GM12878 (cell line): ENCODE measurements around the gene VTA1. TPM values are rescaled to one million over a fixed set of nuclear protein-coding genes. Genes with fewer than 3 reads are reported as not detected.

Experiments
- ATAC-seq: fragments of 200-7000 bp; cut with Tn5 transposase; 3 replicates; pipeline ENCODE4 v1.9.1; 2020; ENCODE audit warnings: mild to moderate bottlenecking, moderate library complexity
- BruUV-seq: library from RNA; stranded (reverse); fragments of 400-500 nt; replicated peaks from 2 replicates; lab custom pipeline; 2021; lab: Mats Ljungman, UMichigan
- CTCF ChIA-PET: fragments of 300-600 bp; sonication (Branson Sonifier 250); formaldehyde crosslinking; extraction: SDS; loops from one replicate; lab custom pipeline; 2021; ENCODE audit warnings: inconsistent platforms; lab: Yijun Ruan, JAX
- POLR2A ChIA-PET: fragments of 350-600 bp; formaldehyde crosslinking; extraction: SDS; loops from one replicate; lab custom pipeline; 2021; ENCODE audit warnings: inconsistent platforms; lab: Charles Lee
- RAD21 ChIA-PET: fragments of 300-600 bp; sonication (Branson Sonifier 250); formaldehyde crosslinking; loops from one replicate; lab custom pipeline; 2023; ENCODE audit warnings: antibody characterized with exemption; ENCODE audit not compliant: unreplicated experiment; lab: Charles Lee
- SMC1A ChIA-PET: fragments of 300-600 bp; sonication (Branson Sonifier 250); formaldehyde crosslinking; loops from one replicate; lab custom pipeline; 2023; ENCODE audit not compliant: unreplicated experiment, uncharacterized antibody; lab: Charles Lee
- DNase-seq: peaks from one replicate; pipeline ENCODE4 v3.0.0-alpha.2; 2011; ENCODE audit warnings: low read depth, low spot score
- FAIRE-seq: peaks from 3 replicates; lab custom pipeline; 2011; peaks lifted over from hg19 to GRCh38; lab: Jason Lieb, UNC
- H2AFZ ChIP-seq: 2 replicates; pipeline ENCODE4 v1.6.0; 2011; ENCODE audit warnings: low read depth, low read length, control low read depth; ENCODE audit not compliant: control insufficient read depth
- H3K27ac ChIP-seq: 2 replicates; pipeline ENCODE4 v1.5.1; 2011; ENCODE audit warnings: control low read depth; ENCODE audit not compliant: control insufficient read depth, insufficient read depth
- H3K27me3 ChIP-seq, 2 experiments: replicated peaks in 1 of 2; 2 replicates each; pipeline versions ENCODE4 v1.6.0 to v1.6.1; 2011; ENCODE audit warnings: low read length in 1 of 2; ENCODE audit not compliant: control insufficient read depth in 2 of 2, insufficient read depth in 2 of 2
- H3K36me3 ChIP-seq, 2 experiments: 2 replicates each; pipeline ENCODE4 v1.5.1; 2011; ENCODE audit warnings: low read length in 1 of 2; ENCODE audit not compliant: control insufficient read depth in 2 of 2, insufficient read depth in 2 of 2
- H3K4me1 ChIP-seq: 2 replicates; pipeline ENCODE4 v1.6.1; 2011; ENCODE audit warnings: mild to moderate bottlenecking, low read length, moderate library complexity, mixed read lengths; ENCODE audit not compliant: control insufficient read depth, insufficient read depth
- H3K4me2 ChIP-seq: 2 replicates; pipeline ENCODE4 v1.6.0; 2011; ENCODE audit warnings: control low read depth; ENCODE audit not compliant: control insufficient read depth, insufficient read depth
- H3K4me3 ChIP-seq: fragments of 200-600 bp; sonication (generic); 2 replicates; pipeline ENCODE4 v1.5.1; 2016
- H3K79me2 ChIP-seq: 2 replicates; pipeline ENCODE4 v1.6.0; 2011; ENCODE audit warnings: low read length; ENCODE audit not compliant: control insufficient read depth, insufficient read depth
- H3K9ac ChIP-seq: 2 replicates; pipeline ENCODE4 v1.8.0; 2011; ENCODE audit warnings: low read length, control low read depth, mixed read lengths; ENCODE audit not compliant: control insufficient read depth, insufficient read depth
- H3K9me3 ChIP-seq: replicated peaks from 3 replicates; pipeline ENCODE4 v1.5.1; 2011; ENCODE audit warnings: mild to moderate bottlenecking, low read length; ENCODE audit not compliant: control insufficient read depth, insufficient read depth
- H4K20me1 ChIP-seq: 2 replicates; pipeline ENCODE4 v1.6.0; 2011; ENCODE audit not compliant: control insufficient read depth, insufficient read depth
- EED ChIP-seq: sonication (generic); IDR thresholded peaks from 2 replicates; pipeline ENCODE4 v1.6.1; 2016; ENCODE audit warnings: antibody characterized with exemption, low read depth
- ESRRA ChIP-seq: IDR thresholded peaks from 2 replicates; pipeline ENCODE4 v1.6.1; 2012; ENCODE audit warnings: mild to moderate bottlenecking, low read length, improper control_type of control experiment
- EZH2 ChIP-seq: IDR thresholded peaks from 2 replicates; pipeline ENCODE4 v1.6.1; 2012; ENCODE audit warnings: low read depth, mild to moderate bottlenecking, control low read depth, inconsistent platforms, low read length, borderline replicate concordance; ENCODE audit not compliant: control insufficient read depth
- IKZF2 ChIP-seq, 2 experiments: fragments of 450-650 bp; IDR thresholded peaks; 2 replicates each; pipeline ENCODE4 v1.6.1; 2017; ENCODE audit warnings: mild to moderate bottlenecking in 2 of 2, moderate library complexity in 2 of 2
- MTA2 ChIP-seq: fragments of 450-650 bp; IDR thresholded peaks from 2 replicates; pipeline ENCODE4 v1.6.1; 2016; ENCODE audit warnings: low read depth, mild to moderate bottlenecking, moderate library complexity
- MXI1 ChIP-seq: fragments of 150-350 bp; IDR thresholded peaks from 2 replicates; pipeline ENCODE4 v1.6.1; 2011; ENCODE audit warnings: low read depth, mild to moderate bottlenecking, inconsistent platforms, low read length, improper control_type of control experiment
- NKRF ChIP-seq: fragments of 450-650 bp; conservative IDR thresholded peaks from 2 replicates; pipeline ENCODE4 v1.6.1; 2017; ENCODE audit warnings: mild to moderate bottlenecking, moderate library complexity
- RBBP5 ChIP-seq: fragments of 200-600 bp; sonication (generic); conservative IDR thresholded peaks from 2 replicates; pipeline ENCODE4 v1.6.1; 2016
- RCOR1 ChIP-seq: conservative IDR thresholded peaks from 2 replicates; pipeline ENCODE4 v1.6.1; 2012; ENCODE audit warnings: low read depth, low read length, improper control_type of control experiment
- SMAD1 ChIP-seq: fragments of 450-650 bp; IDR thresholded peaks from 2 replicates; pipeline ENCODE4 v1.6.1; 2018; ENCODE audit warnings: mild to moderate bottlenecking, low read depth; ENCODE audit not compliant: partially characterized antibody
- SMAD5 ChIP-seq: IDR thresholded peaks from 2 replicates; pipeline ENCODE4 v1.6.1; 2016; ENCODE audit warnings: antibody characterized with exemption, low read depth
- TCF12 ChIP-seq: IDR thresholded peaks from 2 replicates; pipeline ENCODE4 v1.6.1; 2011; ENCODE audit warnings: low read depth, mild to moderate bottlenecking, low read length
- WRNIP1 ChIP-seq: IDR thresholded peaks from 2 replicates; pipeline ENCODE4 v1.6.1; 2011; ENCODE audit warnings: low read depth, low read length, improper control_type of control experiment, borderline replicate concordance
- WGBS: methylation state at CpG from one replicate; pipeline ENCODE4 v1.1.6; 2016; ENCODE audit warnings: low lambda C conversion rate; ENCODE audit not compliant: insufficient replicate concordance, insufficient coverage; ENCODE audit errors: missing lambda C conversion rate; 5-methylcytosine and 5-hydroxymethylcytosine counted together
- in situ Hi-C: fragments of 300-500 bp; cut with MboI; formaldehyde crosslinking; loops from 9 replicates; pipeline ENCODE4 v1.14.3; 2018; ENCODE audit warnings: mixed read lengths
- intact Hi-C: fragments of 100-400 bp; cut with micrococcal nuclease; formaldehyde crosslinking; loops from one replicate; pipeline ENCODE4 v1.14.2; 2022; ENCODE audit not compliant: unreplicated experiment
- polyA plus RNA-seq, 11 experiments: library from polyadenylated mRNA; depleted of rRNA in 4 of 11; unstranded in 6 of 11; stranded (reverse) in 5 of 11; fragments of >200 nt; fragmentation: Nextera tagmentation in 4 of 11; fragmentation: Illumina TruSeq in 1 of 11; extraction: Ambion mirVana in 4 of 11; extraction: Trizol in 1 of 11; gene quantifications; 1 replicate in 1 of 11; 2 replicates in 10 of 11; pipeline versions ENCODE4 v1.2.1 to v1.2.3, GENCODE V29; 2011 to 2016; ENCODE audit warnings: inconsistent platforms in 2 of 11, missing spikeins in 2 of 11, low read depth in 1 of 11
- total RNA-seq, 4 experiments: library from RNA; depleted of rRNA in 3 of 4; stranded (reverse); fragments of >200 nt in 3 of 4; fragmentation: Illumina TruSeq in 1 of 4; extraction: Trizol in 1 of 4; gene quantifications; 2 replicates each; pipeline versions ENCODE4 v1.2.1 to v1.2.3, GENCODE V29; 2013 to 2021

The VTA1 gene
- total and polyA plus RNA-seq, 10 of the 15 experiments (the other 5 are each of a cell fraction or from before 2014, with no cell fraction given), result 48.3 to 126 (median 90.7) TPM

GRCh38 chr6:142271476-142271875 is 124.4 kb downstream of the VTA1 start:
- H3K79me2 ChIP-seq, result no peaks in the 10 kb centered on the region
- no peak overlapping the region for H2AFZ ChIP-seq
- H3K9me3 ChIP-seq, result no peaks in the 10 kb centered on the region
- RAD21 ChIA-PET, result no interaction called here
- no peaks in the 10 kb centered on the region for H4K20me1 ChIP-seq
- no peaks in the 10 kb centered on the region for H3K36me3 ChIP-seq
- SMC1A ChIA-PET, result interaction anchor here (1.2 kb wide), 1 partner anchor 11 kb away, joined by 3 read pairs; no protein-coding TSS in a partner anchor
- BruUV-seq, result no TSS peak
- ATAC-seq (no peak), DNase-seq (no peak), FAIRE-seq (no peak)
- TF ChIP-seq MXI1 (no peak), IKZF2 (IDR thresholded peaks at IDR 0.05) (no peak), TCF12 (no peak), RBBP5 (no peak), ESRRA (no peak), SMAD5 (no peak), NKRF (no peak), MTA2 (no peak), EZH2 (no peak), RCOR1 (no peak), EED (no peak), WRNIP1 (no peak), SMAD1 (no peak)
- no peak overlapping the region for H3K4me3 ChIP-seq
- H3K4me2 ChIP-seq, result no peak overlapping the region
- POLR2A ChIA-PET, result no interaction called here
- H3K4me1 ChIP-seq, result no peaks in the 10 kb centered on the region
- no peaks in the 10 kb centered on the region for H3K27me3 ChIP-seq
- intact Hi-C loops, result no loop called here
- CTCF ChIA-PET, result no interaction called here
- no peak overlapping the region for H3K27ac ChIP-seq
- no peak overlapping the region for H3K9ac ChIP-seq
- in situ Hi-C loops, result no loop called here
- WGBS, result 26% methylated on average over 1 of the region's 1 CpG

Other genes starting within 250 kb of the VTA1 start
- gene GJE1, start 14.3 kb upstream of the VTA1 start, total RNA-seq (2014; rRNA removed), result not detected in 2 replicates
- not detected in 2 replicates for gene GJE1, start 14.3 kb upstream of the VTA1 start, total RNA-seq (2014; rRNA removed; fragmentation: Illumina TruSeq; extraction: Trizol)
- not detected in 2 replicates for gene GJE1, start 14.3 kb upstream of the VTA1 start, total RNA-seq (2021)
- gene GJE1, start 14.3 kb upstream of the VTA1 start, polyA plus RNA-seq (2011; rRNA removed), result not detected in 2 replicates
- not detected in 2 replicates for gene GJE1, start 14.3 kb upstream of the VTA1 start, polyA plus RNA-seq (2014; fragmentation: Illumina TruSeq; extraction: Trizol)
- gene GJE1, start 14.3 kb upstream of the VTA1 start, polyA plus RNA-seq (2014; fragmentation: Nextera tagmentation; extraction: Ambion mirVana), result not detected
- not detected in 2 replicates for gene GJE1, start 14.3 kb upstream of the VTA1 start, polyA plus RNA-seq (2014; rRNA removed)
- not detected for gene GJE1, start 14.3 kb upstream of the VTA1 start, polyA plus RNA-seq (2016; fragmentation: Nextera tagmentation; extraction: Ambion mirVana)
- not detected in 2 replicates for gene NMBR, start 141 bp upstream of the VTA1 start, total RNA-seq (2014; rRNA removed)
- not detected in 2 replicates for gene NMBR, start 141 bp upstream of the VTA1 start, total RNA-seq (2014; rRNA removed; fragmentation: Illumina TruSeq; extraction: Trizol)
- gene NMBR, start 141 bp upstream of the VTA1 start, total RNA-seq (2021), result not detected in 2 replicates
- gene NMBR, start 141 bp upstream of the VTA1 start, polyA plus RNA-seq (2011; rRNA removed), result not detected in 2 replicates
- gene NMBR, start 141 bp upstream of the VTA1 start, polyA plus RNA-seq (2014; fragmentation: Illumina TruSeq; extraction: Trizol), result not detected in 2 replicates
- gene NMBR, start 141 bp upstream of the VTA1 start, polyA plus RNA-seq (2014; fragmentation: Nextera tagmentation; extraction: Ambion mirVana), result not detected
- gene NMBR, start 141 bp upstream of the VTA1 start, polyA plus RNA-seq (2014; rRNA removed), result 0.16 TPM in 1 of 2 replicates, not detected in the other
- gene NMBR, start 141 bp upstream of the VTA1 start, polyA plus RNA-seq (2016; fragmentation: Nextera tagmentation; extraction: Ambion mirVana), result not detected
- not detected in 2 replicates for gene ADGRG6, start 154.7 kb downstream of the VTA1 start, total RNA-seq (2014; rRNA removed)
- not detected in 2 replicates for gene ADGRG6, start 154.7 kb downstream of the VTA1 start, total RNA-seq (2014; rRNA removed; fragmentation: Illumina TruSeq; extraction: Trizol)
- 0.13 and 0.29 TPM in 2 replicates for gene ADGRG6, start 154.7 kb downstream of the VTA1 start, total RNA-seq (2021)
- gene ADGRG6, start 154.7 kb downstream of the VTA1 start, polyA plus RNA-seq (2011; rRNA removed), result not detected in 2 replicates
- gene ADGRG6, start 154.7 kb downstream of the VTA1 start, polyA plus RNA-seq (2014; fragmentation: Illumina TruSeq; extraction: Trizol), result 0.01 TPM in 1 of 2 replicates, not detected in the other
- gene ADGRG6, start 154.7 kb downstream of the VTA1 start, polyA plus RNA-seq (2014; fragmentation: Nextera tagmentation; extraction: Ambion mirVana), result not detected
- gene ADGRG6, start 154.7 kb downstream of the VTA1 start, polyA plus RNA-seq (2014; rRNA removed), result not detected in 2 replicates
- gene ADGRG6, start 154.7 kb downstream of the VTA1 start, polyA plus RNA-seq (2016; fragmentation: Nextera tagmentation; extraction: Ambion mirVana), result under 1 TPM in 1 of 2 experiments, not detected in 1; 0.24 TPM